GM10266 (cell line): ENCODE data around the gene ZFYVE19.

Experiments used
- DNase-seq: peaks from one replicate; pipeline ENCODE4 v3.0.0; 2012; ENCODE audit errors: extremely low spot score
- TF ChIP-seq, protein P1 (sequence below): IDR thresholded peaks from 2 replicates; pipeline ENCODE4 v1.5.1; 2012; ENCODE audit warnings: mild to moderate bottlenecking, low read depth; ENCODE audit not compliant: control insufficient read depth, insufficient read depth; ENCODE audit errors: missing control alignments

ZFYVE19 gene

GRCh38 chr15:40841741-40842140, 34.9 kb downstream of the ZFYVE19 start:
- TF ChIP-seq, protein P1, sequence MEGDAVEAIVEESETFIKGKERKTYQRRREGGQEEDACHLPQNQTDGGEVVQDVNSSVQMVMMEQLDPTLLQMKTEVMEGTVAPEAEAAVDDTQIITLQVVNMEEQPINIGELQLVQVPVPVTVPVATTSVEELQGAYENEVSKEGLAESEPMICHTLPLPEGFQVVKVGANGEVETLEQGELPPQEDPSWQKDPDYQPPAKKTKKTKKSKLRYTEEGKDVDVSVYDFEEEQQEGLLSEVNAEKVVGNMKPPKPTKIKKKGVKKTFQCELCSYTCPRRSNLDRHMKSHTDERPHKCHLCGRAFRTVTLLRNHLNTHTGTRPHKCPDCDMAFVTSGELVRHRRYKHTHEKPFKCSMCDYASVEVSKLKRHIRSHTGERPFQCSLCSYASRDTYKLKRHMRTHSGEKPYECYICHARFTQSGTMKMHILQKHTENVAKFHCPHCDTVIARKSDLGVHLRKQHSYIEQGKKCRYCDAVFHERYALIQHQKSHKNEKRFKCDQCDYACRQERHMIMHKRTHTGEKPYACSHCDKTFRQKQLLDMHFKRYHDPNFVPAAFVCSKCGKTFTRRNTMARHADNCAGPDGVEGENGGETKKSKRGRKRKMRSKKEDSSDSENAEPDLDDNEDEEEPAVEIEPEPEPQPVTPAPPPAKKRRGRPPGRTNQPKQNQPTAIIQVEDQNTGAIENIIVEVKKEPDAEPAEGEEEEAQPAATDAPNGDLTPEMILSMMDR: no peak

DNA sequence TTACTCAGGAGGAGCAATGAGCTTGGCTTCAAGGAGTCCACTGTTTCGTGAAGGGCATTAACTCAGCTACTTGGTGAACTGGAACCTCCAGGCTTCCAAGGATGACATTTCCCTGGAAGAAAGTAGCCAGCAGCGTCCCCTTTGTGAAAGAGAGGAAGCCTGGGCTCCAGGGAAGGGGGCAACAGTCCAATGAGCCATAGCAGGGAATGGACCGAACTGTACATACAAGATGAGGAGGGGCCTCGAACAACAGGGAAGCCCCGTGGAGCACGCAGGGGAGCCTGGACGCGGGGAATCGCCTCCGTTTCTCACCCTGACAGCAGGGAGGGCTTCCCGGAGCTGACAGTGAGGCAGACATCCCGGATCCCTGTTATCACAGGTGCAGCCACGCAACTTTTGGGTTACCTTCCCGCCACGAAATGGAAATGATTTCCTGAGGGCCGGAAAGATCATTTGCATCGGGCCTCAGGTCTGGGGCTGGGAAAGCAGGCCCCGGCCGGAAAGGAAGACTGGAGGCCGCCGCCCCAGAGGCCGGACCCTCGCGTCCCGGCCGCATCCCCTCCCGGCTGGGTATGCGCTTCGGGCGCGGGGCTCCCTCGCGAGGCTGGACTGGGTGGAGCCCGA, 36.5 kb downstream of the ZFYVE19 start:
- TF ChIP-seq, protein P1: no peak
- no peak for DNase-seq

More at GRCh38 chr15:40841741-40842140, 34.9 kb downstream of the ZFYVE19 start:
- DNase-seq: no peak

GRCh38 chr15:40843885-40844695, 37.2 kb downstream of the ZFYVE19 start, which contains the start of gene SPINT1:
SPINT1 (plus strand) TSS chr15:40844048; CDS start chr15:40844555, 507 bp downstream.
- peak; percentile 84 for DNase-seq
- TF ChIP-seq, protein P1: no peak

- DNase-seq: peak; percentile 69
- TF ChIP-seq, protein P1: no peak
These were observed 37.8 kb downstream of the ZFYVE19 start for GRCh38 chr15:40844696-40845030.

GRCh38 chr15:40845036-40845435, 38.1 kb downstream of the ZFYVE19 start:
- DNase-seq: no peak
- TF ChIP-seq, protein P1: no peak

DNA sequence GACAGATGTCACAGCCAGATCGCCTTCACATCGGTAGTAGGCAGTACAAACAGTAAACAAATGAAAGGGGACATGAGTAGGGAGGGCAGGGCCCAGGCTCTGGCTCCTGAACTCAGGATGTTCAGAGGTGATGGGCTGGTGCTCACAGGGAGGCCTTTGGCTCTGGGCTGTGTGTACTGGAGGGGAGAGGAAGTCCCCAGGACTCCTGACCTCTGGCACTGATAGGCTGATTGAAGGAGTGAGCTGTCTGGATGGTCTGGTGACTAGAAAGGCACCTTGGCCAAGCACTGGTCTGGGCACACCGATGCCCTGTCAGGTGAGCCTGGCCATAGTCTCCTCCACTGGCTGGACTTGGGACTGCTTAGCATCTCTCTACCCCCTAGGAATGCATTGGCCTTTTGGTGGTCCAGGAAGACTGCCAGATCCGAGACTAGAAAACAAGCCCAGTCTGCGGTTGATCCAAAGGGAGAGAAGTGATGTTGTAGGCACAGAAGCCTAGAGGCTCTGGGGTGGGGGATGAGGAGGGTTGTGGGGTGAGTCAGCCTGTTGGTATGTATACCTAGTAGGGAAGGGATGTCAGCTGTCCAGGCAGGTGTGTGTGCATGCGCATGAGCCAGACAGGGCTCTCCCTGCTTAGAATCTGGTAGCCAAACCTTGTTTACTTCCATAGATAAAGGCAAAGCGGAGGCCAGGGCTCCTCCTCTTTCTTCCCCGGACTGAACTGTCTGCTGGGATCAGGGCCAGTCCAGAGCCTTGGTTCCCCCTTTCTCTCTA, 38.8 kb downstream of the ZFYVE19 start:
- TF ChIP-seq, protein P1: no peak
- no peak for DNase-seq
